Caki2 (cell line): ENCODE results near the gene ARHGAP15. TPM values are rescaled to one million over a fixed set of nuclear protein-coding genes. Genes with fewer than 3 reads are reported as not detected.

Source experiments
- DNase-seq: peaks from one replicate; pipeline ENCODE4 v3.0.0-alpha.2; 2015; ENCODE audit warnings: low read depth
- in situ Hi-C: cut with HindIII; loops from 2 replicates; pipeline ENCODE4 v1.10.0; 2016; ENCODE audit warnings: low sequenced_read_pairs, low pct_unique_long_range_greater_than_20kb, mixed read lengths
- total RNA-seq: library from RNA; depleted of rRNA; stranded (reverse); fragments of >200 nt; shearing (Covaris generic); gene quantifications from 2 replicates; pipeline ENCODE4 v1.2.3, GENCODE V29; 2014; ENCODE audit warnings: low replicate concordance

ARHGAP15 gene
- total RNA-seq, 1 experiment from 2014 or later, result not detected

- in situ Hi-C loops, result no loop called here
- no peak for DNase-seq
These were observed 416.1 kb downstream of the ARHGAP15 start for GRCh38 chr2:143545059-143545948.

GRCh38 chr2:143545949-143546255 lies 416.7 kb downstream of the ARHGAP15 start:
- no peak for DNase-seq
- in situ Hi-C loops, result no loop called here

GRCh38 chr2:143548032-143548431 lies 418.8 kb downstream of the ARHGAP15 start:
- DNase-seq, result no peak
- in situ Hi-C loops, result no loop called here

GRCh38 chr2:143550500-143550899 lies 421.3 kb downstream of the ARHGAP15 start:
- in situ Hi-C loops, result no loop called here
- no peak for DNase-seq

- in situ Hi-C loops, result no loop called here
- no peak for DNase-seq
These were observed 422.9 kb downstream of the ARHGAP15 start for GRCh38 chr2:143551971-143552650.

- DNase-seq, result no peak
- in situ Hi-C loops, result no loop called here
These were observed 424.0 kb downstream of the ARHGAP15 start for GRCh38 chr2:143553261-143553660.

- in situ Hi-C loops, result no loop called here
- DNase-seq, result no peak
These were observed 429.4 kb downstream of the ARHGAP15 start for GRCh38 chr2:143558665-143559064.

GRCh38 chr2:143559147-143559546 lies 429.9 kb downstream of the ARHGAP15 start:
- in situ Hi-C loops, result no loop called here
- no peak for DNase-seq

- in situ Hi-C loops, result no loop called here
- no peak for DNase-seq
These were observed 431.5 kb downstream of the ARHGAP15 start for GRCh38 chr2:143560724-143561123.

GRCh38 chr2:143564419-143564818 lies 435.2 kb downstream of the ARHGAP15 start:
- DNase-seq, result no peak
- in situ Hi-C loops, result no loop called here

GRCh38 chr2:143571747-143572146 lies 442.5 kb downstream of the ARHGAP15 start:
- no peak for DNase-seq
- in situ Hi-C loops, result no loop called here

- in situ Hi-C loops, result no loop called here
These were observed 443.2 kb downstream of the ARHGAP15 start for GRCh38 chr2:143572421-143572820.

GRCh38 chr2:143574069-143574468 lies 444.9 kb downstream of the ARHGAP15 start:
- DNase-seq, result no peak
- in situ Hi-C loops, result no loop called here

More at GRCh38 chr2:143572421-143572820, 443.2 kb downstream of the ARHGAP15 start:
- no peak for DNase-seq

GRCh38 chr2:143575340-143575739 lies 446.1 kb downstream of the ARHGAP15 start:
- in situ Hi-C loops, result no loop called here
- no peak for DNase-seq

GRCh38 chr2:143577489-143577888 lies 448.3 kb downstream of the ARHGAP15 start:
- DNase-seq, result no peak
- in situ Hi-C loops, result no loop called here

GRCh38 chr2:143579456-143579855 lies 450.2 kb downstream of the ARHGAP15 start:
- in situ Hi-C loops, result no loop called here

GRCh38 chr2:143581134-143581533 lies 451.9 kb downstream of the ARHGAP15 start:
- in situ Hi-C loops, result no loop called here
- DNase-seq, result no peak

More at GRCh38 chr2:143579456-143579855, 450.2 kb downstream of the ARHGAP15 start:
- no peak for DNase-seq

GRCh38 chr2:143582046-143582747 lies 453.0 kb downstream of the ARHGAP15 start:
- in situ Hi-C loops, result no loop called here
- DNase-seq, result no peak

- in situ Hi-C loops, result no loop called here
- no peak for DNase-seq
These were observed 455.7 kb downstream of the ARHGAP15 start for GRCh38 chr2:143584936-143585335.
